HG03159 (cell line): ENCODE measurements around the gene TTC5.
"Not testable (repeated sequence)": the region's sequence is repeated elsewhere in the genome, so short reads cannot be mapped to it uniquely, and the experiment has no call there.

ENCODE experiments used
- ATAC-seq: cut with Tn5 transposase; IDR thresholded peaks from one replicate; pipeline ENCODE4 v1.9.1; 2021; ENCODE audit warnings: mild to moderate bottlenecking, moderate library complexity; ENCODE audit not compliant: unreplicated experiment

TTC5 gene

GRCh38 chr14:20314026-20314425 is 8.3 kb upstream of the TTC5 start:
- no peak for ATAC-seq

GRCh38 chr14:20306079-20306423 is 300 bp upstream of the TTC5 start:
- no peak for ATAC-seq

- no peak for ATAC-seq
Observed at GRCh38 chr14:20302042-20302755, 3.6 kb downstream of the TTC5 start.

GRCh38 chr14:20295067-20295466 is 10.7 kb downstream of the TTC5 start:
- peak; percentile 77 for ATAC-seq

- ATAC-seq, result no peak
Observed at GRCh38 chr14:20294636-20295035, 11.1 kb downstream of the TTC5 start.

- ATAC-seq, result not testable (repeated sequence)
Observed at GRCh38 chr14:20281998-20282397, 23.8 kb downstream of the TTC5 start.

GRCh38 chr14:20280265-20280664 is 25.5 kb downstream of the TTC5 start:
- not testable (repeated sequence) for ATAC-seq

GRCh38 chr14:20278414-20278813 is 27.3 kb downstream of the TTC5 start:
- ATAC-seq, result no peak

GRCh38 chr14:20277409-20277808 is 28.3 kb downstream of the TTC5 start:
- no peak for ATAC-seq

GRCh38 chr14:20274062-20274461 is 31.7 kb downstream of the TTC5 start:
- ATAC-seq, result no peak

GRCh38 chr14:20264361-20264760 is 41.4 kb downstream of the TTC5 start:
- not testable (repeated sequence) for ATAC-seq

- no peak for ATAC-seq
Observed at GRCh38 chr14:20262642-20263128, 43.1 kb downstream of the TTC5 start.

- no peak for ATAC-seq
Observed at GRCh38 chr14:20247646-20248246, 58.0 kb downstream of the TTC5 start.
